Measurements from ENCODE around the gene SRRD.

Gene SRRD

GRCh38 chr22:26442086-26442756 lies 41.5 kb upstream of the SRRD start:
- no peak for TF ChIP-seq CTCF (IDR thresholded peaks at IDR 0.05; ENCODE audit: borderline replicate concordance, insufficient read depth, low read depth, low read length)

GRCh38 chr22:26443901-26444690 lies 39.6 kb upstream of the SRRD start:
- no peak overlapping the region for H3K4me3 ChIP-seq (ENCODE audit: low read depth, low read length)
- TF ChIP-seq CTCF (IDR thresholded peaks at IDR 0.05; ENCODE audit: borderline replicate concordance, insufficient read depth, low read depth, low read length), result no peak

More at GRCh38 chr22:26442086-26442756, 41.5 kb upstream of the SRRD start:
- no peak overlapping the region for H3K4me3 ChIP-seq (ENCODE audit: low read depth, low read length)

- no peak overlapping the region for H3K4me3 ChIP-seq (ENCODE audit: low read depth, low read length)
- TF ChIP-seq CTCF (IDR thresholded peaks at IDR 0.05; ENCODE audit: borderline replicate concordance, insufficient read depth, low read depth, low read length), result no peak
These were observed 38.9 kb upstream of the SRRD start for GRCh38 chr22:26444777-26445176.

- TF ChIP-seq CTCF (IDR thresholded peaks at IDR 0.05; ENCODE audit: borderline replicate concordance, insufficient read depth, low read depth, low read length), result no peak
- no peak overlapping the region for H3K4me3 ChIP-seq (ENCODE audit: low read depth, low read length)
These were observed 38.0 kb upstream of the SRRD start for GRCh38 chr22:26445577-26446275.

- TF ChIP-seq CTCF (IDR thresholded peaks at IDR 0.05; ENCODE audit: borderline replicate concordance, insufficient read depth, low read depth, low read length), result no peak
- H3K4me3 ChIP-seq (ENCODE audit: low read depth, low read length), result no peak overlapping the region
These were observed 36.7 kb upstream of the SRRD start for GRCh38 chr22:26446808-26447515.

- TF ChIP-seq CTCF (IDR thresholded peaks at IDR 0.05; ENCODE audit: borderline replicate concordance, insufficient read depth, low read depth, low read length), result no peak
- H3K4me3 ChIP-seq (ENCODE audit: low read depth, low read length), result no peak overlapping the region
These were observed 35.9 kb upstream of the SRRD start for GRCh38 chr22:26447584-26448329.
